Choroid plexus epithelial cell (primary cell): ENCODE results near the gene SCG2.

Source experiments
- DNase-seq: peaks from one replicate; pipeline ENCODE4 v3.0.0-alpha.2; 2010; ENCODE audit warnings: low read depth
- H3K4me3 ChIP-seq: 2 replicates; pipeline ENCODE4 v1.5.1; 2011; ENCODE audit warnings: low read depth, mild to moderate bottlenecking, control low read depth, low read length, moderate library complexity
- CTCF ChIP-seq: conservative IDR thresholded peaks from 2 replicates; pipeline ENCODE4 v1.5.1; 2011; ENCODE audit warnings: low read depth, mild to moderate bottlenecking, control low read depth, inconsistent platforms, low read length, moderate library complexity

Gene SCG2

DNA sequence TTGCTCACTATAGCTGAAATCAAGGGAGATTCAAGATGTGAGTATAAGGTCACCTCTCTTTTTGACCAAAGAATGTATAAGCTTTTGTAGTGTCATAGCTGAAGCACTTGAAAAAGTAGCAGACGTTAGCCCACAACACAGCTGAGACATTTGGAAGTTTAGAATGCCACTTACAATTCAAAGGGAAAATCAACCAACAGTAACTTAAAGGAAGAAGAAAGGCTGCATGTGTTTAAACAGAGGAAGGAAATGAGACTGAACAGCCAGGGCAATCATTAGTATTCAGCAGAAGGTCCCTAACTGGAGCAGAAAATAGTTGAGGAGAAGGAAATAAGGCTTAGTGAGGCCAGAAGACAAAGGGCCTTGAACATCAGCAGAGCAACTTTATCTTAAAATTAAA is 23.5 kb upstream of the SCG2 start:
- H3K4me3 ChIP-seq: no peak overlapping the region
- no peak for TF ChIP-seq CTCF
- DNase-seq: no peak

DNA sequence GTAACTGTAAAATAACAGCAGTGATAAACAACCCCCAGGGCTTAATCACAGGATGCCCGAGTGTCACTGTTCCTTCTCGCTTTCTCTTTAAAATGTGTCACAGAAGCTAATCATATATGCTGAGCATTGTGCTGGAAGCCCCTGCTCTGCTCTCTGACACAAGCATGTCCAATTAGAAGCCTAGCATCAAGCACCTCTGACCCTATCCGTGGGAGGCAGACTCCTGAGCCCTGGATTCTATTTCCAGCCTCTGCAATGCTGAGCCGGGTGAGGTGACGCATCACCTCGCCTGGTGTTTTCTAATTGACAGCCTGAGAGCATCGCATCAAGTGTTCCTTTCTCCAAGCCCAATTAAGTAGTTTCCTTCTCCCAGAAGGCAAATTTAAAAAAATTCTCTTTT is 19.7 kb upstream of the SCG2 start:
- peak; percentile 53 for DNase-seq
- no peak for TF ChIP-seq CTCF
- H3K4me3 ChIP-seq: no peak overlapping the region

DNA sequence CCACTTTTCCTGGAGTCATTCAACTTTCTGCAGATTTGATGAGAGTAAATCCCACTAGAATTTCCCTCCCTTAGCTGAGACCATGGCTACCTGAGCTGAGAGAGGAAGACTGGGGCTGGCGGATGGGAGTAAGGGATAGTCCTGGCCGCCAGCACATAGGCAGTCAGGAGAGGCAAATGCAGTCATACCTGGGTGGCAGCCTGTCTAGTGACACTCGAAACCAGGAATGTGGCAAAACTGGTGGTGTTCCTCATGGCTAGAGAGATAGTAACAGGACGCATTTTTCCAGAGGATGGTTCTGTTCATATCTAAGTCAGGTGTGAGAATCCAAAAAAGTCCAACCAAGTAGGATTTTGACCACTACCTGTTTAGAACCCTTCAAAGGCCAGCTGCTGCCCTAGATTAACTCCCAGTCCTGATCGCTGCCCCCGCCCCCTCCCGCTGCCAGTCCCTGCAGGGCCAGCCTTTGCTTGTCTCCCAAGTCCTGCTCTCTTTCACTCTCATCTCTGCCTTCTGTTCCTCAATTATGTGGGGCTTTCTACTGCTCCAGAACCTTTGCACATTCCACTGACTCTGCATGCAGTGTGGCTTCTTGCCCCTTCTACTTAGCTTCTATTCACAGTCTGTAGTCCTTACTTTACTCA is 17.4 kb upstream of the SCG2 start:
- H3K4me3 ChIP-seq: no peak overlapping the region
- DNase-seq: no peak
- no peak for TF ChIP-seq CTCF

DNA sequence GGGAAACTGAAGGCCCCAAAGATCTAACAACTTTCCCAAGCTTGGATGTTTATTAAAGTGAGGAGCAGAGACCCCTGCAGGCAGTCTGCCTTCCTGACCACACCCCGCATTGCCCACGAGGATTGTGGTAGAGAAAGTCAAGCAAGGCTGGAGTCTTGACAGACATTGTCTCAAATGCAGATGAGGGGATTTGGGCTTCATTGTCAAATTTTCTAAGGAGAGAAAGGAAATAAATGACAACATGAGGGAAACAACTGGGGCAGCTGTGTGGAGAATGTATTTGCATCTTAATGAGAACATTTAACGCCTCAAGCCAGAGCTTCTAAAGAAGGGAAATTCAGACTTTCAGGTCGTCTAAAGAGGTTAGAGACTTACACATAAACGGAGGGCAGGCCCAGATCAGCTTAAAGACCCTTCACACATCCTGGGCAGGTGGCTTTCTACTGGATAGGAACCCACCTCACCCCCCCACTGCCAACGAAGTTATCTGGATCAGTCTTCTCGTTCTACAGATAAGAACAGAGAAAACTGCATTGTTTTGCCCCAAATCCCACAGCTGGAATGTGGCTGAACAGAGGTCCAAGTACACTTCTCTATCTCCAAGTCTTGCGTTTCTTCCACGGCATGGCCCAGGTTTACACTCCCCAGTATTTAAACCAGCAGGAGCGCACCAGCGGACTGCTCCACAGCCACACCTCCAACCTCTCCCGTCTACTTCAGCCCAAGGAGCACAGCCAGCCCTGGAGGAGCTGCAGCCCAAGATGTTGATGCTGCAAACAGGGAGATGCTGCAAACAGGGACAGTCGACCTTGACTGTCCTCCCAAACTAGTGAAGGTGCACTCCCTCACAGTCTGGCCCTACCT is 16.2 kb upstream of the SCG2 start:
- TF ChIP-seq CTCF: peak; percentile 26
- no peak overlapping the region for H3K4me3 ChIP-seq
- DNase-seq: no peak

- TF ChIP-seq CTCF: no peak
- no peak for DNase-seq
- no peak overlapping the region for H3K4me3 ChIP-seq
These were observed 12.4 kb upstream of the SCG2 start for GRCh38 chr2:223614534-223614933.

- H3K4me3 ChIP-seq: peak overlapping the region; percentile 47
- peak; percentile 35 for TF ChIP-seq CTCF
- DNase-seq: peak; percentile 99
These were observed 11.1 kb upstream of the SCG2 start for GRCh38 chr2:223613017-223613950.
